HG03571 (cell line): ENCODE results near the gene TP53RK.

ENCODE experiments used
- ATAC-seq: cut with Tn5 transposase; IDR thresholded peaks from one replicate; pipeline ENCODE4 v1.9.1; 2021; ENCODE audit not compliant: unreplicated experiment

TP53RK gene

GRCh38 chr20:46666306-46666705 is 22.9 kb downstream of the TP53RK start:
- no peak for ATAC-seq

DNA sequence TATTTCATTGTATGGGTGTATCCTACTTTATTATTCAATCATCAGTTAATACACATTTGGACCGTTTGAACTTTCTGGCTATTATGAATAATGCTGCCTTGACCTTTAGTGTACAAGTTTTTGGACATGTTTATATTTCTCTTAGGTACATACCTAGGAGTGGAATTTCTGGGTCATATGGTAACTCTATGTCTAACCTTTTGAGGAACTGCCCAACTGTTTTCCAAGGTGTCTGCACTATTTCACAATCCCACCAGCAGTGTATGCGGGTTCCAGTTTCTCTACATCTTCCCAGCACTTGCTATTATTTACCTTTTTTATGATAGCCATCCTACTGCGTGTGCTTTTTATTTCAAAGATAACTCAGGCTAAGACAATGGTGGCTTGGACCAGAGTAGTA is 23.6 kb downstream of the TP53RK start:
- no peak for ATAC-seq

DNA sequence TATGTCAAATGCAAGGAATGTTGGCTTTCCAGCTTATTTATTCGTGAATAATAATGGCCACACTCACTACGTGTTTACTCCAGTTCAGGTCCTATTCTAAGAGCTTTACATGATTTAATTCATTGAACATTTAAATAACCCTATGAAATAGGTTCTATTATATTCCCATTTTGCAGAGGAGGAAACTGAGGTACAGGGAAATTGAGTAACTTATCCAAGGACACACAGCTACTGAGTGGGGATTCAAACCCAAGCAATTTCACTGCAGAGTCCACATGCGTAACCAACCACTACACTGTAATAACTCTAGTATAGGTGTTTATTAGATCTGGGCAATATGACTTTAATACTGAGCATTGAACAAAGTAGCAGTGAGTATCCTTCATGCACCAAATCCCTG is 25.7 kb downstream of the TP53RK start:
- ATAC-seq = no peak

DNA sequence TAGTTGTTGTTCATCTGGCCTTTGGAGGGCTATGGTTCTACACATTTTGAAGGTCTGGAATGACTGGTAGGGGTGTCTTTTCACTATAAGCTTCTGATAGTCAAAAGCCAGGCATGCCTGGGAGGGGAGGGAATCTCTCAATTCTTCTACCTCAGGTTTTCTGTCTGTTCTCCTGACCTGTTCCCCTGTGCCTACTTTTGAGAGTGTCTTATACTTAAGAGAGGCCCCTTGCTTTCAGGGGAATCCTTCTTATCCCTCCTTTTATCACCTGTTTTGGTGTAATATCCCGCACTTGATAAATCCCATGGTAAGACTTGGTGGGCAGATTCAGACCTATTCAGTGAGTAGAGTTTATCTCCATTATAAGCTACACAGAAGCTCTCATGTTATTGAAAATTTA is 27.6 kb downstream of the TP53RK start:
- ATAC-seq = no peak

DNA sequence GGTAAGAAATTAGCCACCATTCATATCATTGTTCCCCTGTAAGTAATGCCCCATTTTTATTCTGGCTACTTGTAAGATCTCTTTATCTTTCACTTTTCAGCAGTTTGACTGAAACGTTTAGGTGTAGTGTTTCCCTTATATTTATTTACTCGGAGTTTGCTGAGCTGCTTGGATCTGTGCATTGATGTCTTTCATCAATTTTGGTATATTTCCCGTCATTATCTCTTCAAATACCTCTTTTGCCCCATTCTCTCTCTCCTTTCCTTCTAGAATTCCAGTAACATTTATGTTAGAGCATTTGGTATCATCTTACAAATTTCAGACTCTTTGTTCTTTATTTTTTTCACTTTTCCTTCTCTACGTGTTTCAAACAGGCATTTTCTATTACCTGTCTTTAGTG is 28.8 kb downstream of the TP53RK start:
- ATAC-seq = no peak

DNA sequence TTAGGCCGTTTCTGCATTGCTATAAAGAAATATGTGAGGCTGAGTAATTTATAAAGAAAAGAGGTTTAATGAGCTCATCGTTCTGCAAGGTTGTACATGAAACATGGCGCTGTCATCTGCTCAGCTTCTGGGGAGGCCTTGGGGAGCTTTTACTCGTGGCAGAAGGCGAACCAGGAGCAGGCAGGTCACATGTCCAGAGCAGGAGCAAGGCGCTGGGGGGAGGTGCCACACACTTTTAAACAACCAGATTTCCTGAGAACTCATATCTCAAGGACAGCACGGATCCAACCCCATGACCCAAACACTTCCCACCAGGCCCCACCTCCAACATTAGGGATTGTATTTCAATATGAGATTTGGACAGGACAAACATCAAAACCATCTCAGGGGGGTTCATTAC is 31.6 kb downstream of the TP53RK start:
- ATAC-seq = no peak

- no peak for ATAC-seq
Observed at GRCh38 chr20:46657137-46657536, 32.1 kb downstream of the TP53RK start.

DNA sequence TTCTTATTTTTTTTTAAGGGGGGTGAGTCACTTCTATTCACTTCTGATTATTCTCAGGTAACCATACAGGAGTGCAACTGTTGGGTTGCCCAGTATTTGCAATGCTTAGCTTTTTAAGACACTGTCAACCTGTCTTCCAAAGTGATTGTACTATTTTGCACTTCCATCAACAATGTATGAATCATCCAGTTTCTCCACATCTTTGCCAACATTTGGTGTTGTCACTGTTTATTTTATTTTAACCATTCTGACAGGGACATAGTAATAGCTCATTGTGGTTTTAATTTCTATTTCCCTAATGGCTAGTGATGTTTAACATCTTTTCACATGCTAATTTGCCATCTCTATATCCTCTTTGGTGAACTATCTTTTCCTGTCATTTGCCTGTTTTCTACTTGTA is 36.5 kb downstream of the TP53RK start:
- no peak for ATAC-seq

DNA sequence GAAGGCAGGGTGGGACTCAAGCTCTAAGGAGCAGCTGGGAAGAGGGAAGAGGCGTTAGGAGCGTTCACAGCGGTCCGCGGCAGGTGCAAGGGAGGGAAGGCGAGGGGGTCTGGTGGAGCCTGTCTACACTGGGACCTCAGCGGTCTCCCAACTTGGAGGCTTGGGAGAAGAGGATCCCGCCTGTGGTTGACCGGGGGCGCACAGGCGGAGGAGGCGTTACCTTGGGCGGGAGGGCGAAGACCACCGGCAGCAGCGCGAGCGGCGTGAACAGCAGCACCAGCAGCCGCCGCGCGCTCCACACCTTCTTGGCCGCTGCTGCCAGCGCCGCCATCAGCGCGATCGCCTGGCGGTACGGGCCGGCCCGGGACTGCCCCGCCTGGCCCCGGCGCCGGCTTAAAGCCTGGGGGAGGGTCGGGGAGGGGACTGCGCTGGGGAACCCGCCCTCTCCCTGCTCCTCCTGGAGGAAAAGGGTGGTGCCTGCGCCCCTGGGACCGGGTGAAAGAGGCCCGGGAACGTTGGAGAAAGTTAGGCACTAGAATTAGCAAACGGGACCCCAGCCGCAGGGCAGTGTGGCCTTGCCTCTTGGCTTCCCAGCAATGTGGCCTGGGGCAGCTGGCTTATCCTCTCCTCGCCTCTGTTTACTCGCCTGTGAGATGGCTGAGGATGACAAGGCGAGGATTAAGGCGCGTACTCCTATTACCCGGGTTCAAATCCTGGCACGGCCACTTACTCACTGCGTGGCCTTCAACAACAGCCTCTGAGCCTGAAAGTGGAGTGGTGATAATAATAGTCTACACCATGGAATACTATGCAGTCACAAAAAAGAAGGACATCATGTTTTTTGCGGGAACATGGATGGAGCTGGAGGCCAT is 37.9 kb downstream of the TP53RK start, which contains the start of gene SLC13A3:
Gene SLC13A3 (minus strand): TSS at position 369 of the 872 bp plus-strand sequence. CDS start 38 bp downstream, at position 331.
- ATAC-seq = no peak

- no peak for ATAC-seq
Observed at GRCh38 chr20:46650575-46651090, 38.6 kb downstream of the TP53RK start.

DNA sequence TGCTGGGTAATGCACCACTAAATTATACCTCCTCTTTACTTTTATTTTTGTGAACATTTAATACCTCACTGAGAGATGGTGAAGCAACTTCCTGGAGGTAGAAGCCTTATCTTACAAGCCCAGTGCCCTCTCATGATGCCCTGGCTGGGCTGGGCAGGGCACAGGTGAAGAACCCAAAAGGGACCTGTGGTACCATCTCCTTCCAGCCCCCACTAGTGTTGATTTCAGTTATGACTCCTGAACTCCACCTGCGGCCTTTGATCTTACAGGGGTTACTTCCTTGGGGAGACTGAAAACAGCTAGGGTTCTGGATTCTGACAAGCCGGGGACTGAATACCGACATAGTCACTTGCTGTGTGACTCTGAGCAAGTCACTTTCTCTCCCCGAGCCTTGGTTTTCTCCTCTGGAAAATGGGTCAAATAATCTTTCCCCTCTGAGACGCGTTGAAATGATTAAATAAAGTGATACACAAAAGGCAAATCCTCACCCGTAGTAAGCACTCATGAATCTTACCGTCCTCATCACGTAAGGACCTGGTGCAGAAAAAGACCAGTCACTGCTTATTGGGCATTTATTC is 39.2 kb downstream of the TP53RK start:
- no peak for ATAC-seq

- ATAC-seq = no peak
Observed at GRCh38 chr20:46649650-46649949, 39.6 kb downstream of the TP53RK start.

- no peak for ATAC-seq
Observed at GRCh38 chr20:46648903-46649649, 40.2 kb downstream of the TP53RK start.

- no peak for ATAC-seq
Observed at GRCh38 chr20:46647469-46647868, 41.8 kb downstream of the TP53RK start.

DNA sequence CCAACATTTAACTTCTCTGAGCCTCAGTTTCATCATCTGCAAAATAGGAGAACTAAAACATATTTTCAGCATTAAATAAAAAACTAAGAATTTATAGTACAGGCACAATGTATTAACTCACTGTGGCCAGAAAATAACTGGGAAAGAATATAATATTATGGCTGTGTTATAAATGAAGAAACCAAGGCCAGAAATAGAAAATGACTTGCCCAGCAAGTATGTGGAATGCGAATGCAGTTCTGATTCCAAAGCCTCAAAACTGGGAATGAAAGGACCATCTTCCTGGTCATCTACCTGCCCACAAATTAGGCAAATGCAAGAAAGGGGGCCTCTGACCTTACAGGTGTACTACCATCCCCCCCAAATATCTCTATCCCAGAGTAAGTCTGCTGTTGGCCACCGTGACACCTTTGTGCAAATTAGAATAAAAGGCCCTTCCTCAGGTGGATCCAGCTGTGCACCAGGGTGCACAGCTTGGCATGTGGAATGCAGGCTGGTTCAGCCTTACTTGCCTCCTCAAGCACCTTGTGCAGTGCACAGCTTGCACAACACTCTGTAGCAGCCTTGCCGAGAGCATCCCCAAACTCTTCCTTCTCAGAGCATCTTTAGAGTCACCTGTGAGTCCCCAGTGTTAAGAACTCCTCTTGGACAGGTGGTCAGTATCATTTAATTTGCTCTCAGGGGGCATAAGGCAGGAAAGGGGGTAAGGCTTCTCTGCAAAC is 42.4 kb downstream of the TP53RK start:
- no peak for ATAC-seq

DNA sequence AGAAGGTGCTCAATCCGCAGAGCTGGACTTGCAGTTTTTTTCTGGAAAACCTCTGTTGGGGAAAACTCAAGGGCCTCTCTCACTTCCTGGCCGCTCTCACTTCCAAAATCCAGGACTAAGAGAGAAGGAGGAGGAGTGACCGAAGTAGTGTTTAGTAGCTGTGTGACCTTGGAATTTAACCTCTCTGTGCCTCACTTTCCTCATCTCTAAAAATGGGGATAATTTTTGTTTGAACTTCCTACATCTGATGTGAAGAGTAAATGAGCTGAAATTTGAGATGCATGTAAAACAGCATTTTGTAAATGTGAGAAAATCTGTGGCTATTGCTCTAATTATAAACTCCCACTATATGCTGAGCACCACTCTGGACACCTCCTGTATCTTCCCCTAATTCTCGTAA is 43.1 kb downstream of the TP53RK start:
- ATAC-seq = no peak

DNA sequence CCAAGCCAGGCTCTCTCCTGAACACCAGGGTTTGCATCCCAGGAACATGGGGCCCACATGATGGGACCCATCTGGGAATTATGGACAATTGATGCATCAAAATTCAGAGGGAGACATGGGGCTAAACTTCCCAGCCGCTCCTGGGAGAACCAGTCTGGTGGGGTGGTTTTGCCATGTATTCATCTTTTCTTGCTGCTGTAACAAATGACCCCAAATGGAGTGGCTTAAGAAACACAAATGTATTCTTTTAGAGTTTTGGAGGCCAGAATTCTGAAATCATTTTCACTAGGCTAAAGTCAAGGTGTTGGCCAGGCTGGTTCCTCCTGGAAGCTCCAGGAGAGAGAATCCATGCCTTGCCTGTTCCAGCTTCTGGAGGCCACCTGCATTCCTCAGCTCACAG is 44.5 kb downstream of the TP53RK start:
- no peak for ATAC-seq

GRCh38 chr20:46644160-46644559 is 45.1 kb downstream of the TP53RK start:
- no peak for ATAC-seq

DNA sequence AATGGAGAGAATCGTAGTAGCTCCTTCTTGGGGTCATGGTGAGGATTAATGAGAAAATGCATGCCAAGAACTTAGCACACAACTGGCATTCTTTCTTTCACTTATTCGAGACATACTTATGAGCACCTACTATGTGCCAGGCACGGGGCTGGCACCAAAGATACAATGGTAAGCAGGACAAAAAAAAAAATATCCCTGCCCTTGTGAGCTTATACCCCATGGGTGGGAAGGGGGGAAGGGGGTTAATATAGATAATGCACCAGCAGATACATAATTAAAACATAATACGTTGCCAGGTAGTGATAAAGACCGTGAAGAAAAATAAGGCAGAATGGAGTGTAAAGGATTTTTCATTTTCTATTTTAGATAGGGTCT is 46.3 kb downstream of the TP53RK start:
- ATAC-seq = no peak

- no peak for ATAC-seq
Observed at GRCh38 chr20:46642265-46642968, 46.8 kb downstream of the TP53RK start.

GRCh38 chr20:46641424-46641823 is 47.8 kb downstream of the TP53RK start:
- no peak for ATAC-seq
